Keratinocyte (primary cell): Measurements from ENCODE around the gene MARCHF10. TPM values are rescaled to one million over a fixed set of nuclear protein-coding genes. Genes with fewer than 3 reads are reported as not detected.

Experiments
- DNase-seq: peaks from one replicate; pipeline ENCODE4 v3.0.0-alpha.2; 2011; ENCODE audit warnings: low read depth, missing footprints, low spot score
- FAIRE-seq: peaks from 2 replicates; lab custom pipeline; 2011; peaks lifted over from hg19 to GRCh38; lab: Jason Lieb, UNC
- H2AFZ ChIP-seq: 2 replicates; pipeline ENCODE4 v1.6.0; 2012; ENCODE audit warnings: low read length, control low read depth, inconsistent platforms; ENCODE audit not compliant: control insufficient read depth
- H3K27ac ChIP-seq: 2 replicates; pipeline ENCODE4 v1.5.1; 2011; ENCODE audit warnings: low read length; ENCODE audit not compliant: control insufficient read depth, insufficient read depth
- H3K27me3 ChIP-seq: 3 replicates; pipeline ENCODE4 v1.6.0; 2011; ENCODE audit warnings: low read length; ENCODE audit not compliant: control insufficient read depth, insufficient read depth; ENCODE audit errors: extremely low read depth
- H3K36me3 ChIP-seq, 2 experiments: 2 replicates in 1 of 2; 3 replicates in 1 of 2; pipeline ENCODE4 v1.5.1; 2011; ENCODE audit warnings: low read length in 2 of 2, mild to moderate bottlenecking in 1 of 2; ENCODE audit not compliant: control insufficient read depth in 2 of 2, insufficient read depth in 2 of 2; ENCODE audit errors: extremely low read depth in 1 of 2
- H3K4me1 ChIP-seq: 3 replicates; pipeline ENCODE4 v1.5.1; 2011; ENCODE audit warnings: low read length; ENCODE audit not compliant: control insufficient read depth, insufficient read depth; ENCODE audit errors: extremely low read depth
- H3K4me2 ChIP-seq: 3 replicates; pipeline ENCODE4 v1.6.0; 2011; ENCODE audit warnings: low read depth, low read length; ENCODE audit not compliant: control insufficient read depth, insufficient read depth; ENCODE audit errors: extremely low read depth
- H3K4me3 ChIP-seq, 3 experiments: fragments of 200-600 bp in 1 of 3; sonication (generic) in 1 of 3; 2 replicates in 2 of 3; 3 replicates in 1 of 3; pipeline ENCODE4 v1.5.1; 2011 to 2016; ENCODE audit warnings: low read length in 3 of 3, mild to moderate bottlenecking in 3 of 3, control low read depth in 2 of 3, inconsistent platforms in 1 of 3, low read depth in 1 of 3, mixed read lengths in 1 of 3, mixed run types in 1 of 3, moderate library complexity in 1 of 3; ENCODE audit not compliant: control insufficient read depth in 2 of 3, insufficient read depth in 2 of 3; ENCODE audit errors: extremely low read depth in 1 of 3
- H3K79me2 ChIP-seq: 2 replicates; pipeline ENCODE4 v1.6.0; 2012; ENCODE audit warnings: low read length; ENCODE audit not compliant: control insufficient read depth, insufficient read depth
- H3K9ac ChIP-seq: 3 replicates; pipeline ENCODE4 v1.6.0; 2011; ENCODE audit warnings: low read length; ENCODE audit not compliant: control insufficient read depth, insufficient read depth; ENCODE audit errors: extremely low read depth
- H3K9me1 ChIP-seq: 3 replicates; pipeline ENCODE4 v1.6.0; 2011; ENCODE audit warnings: low read length; ENCODE audit not compliant: control insufficient read depth, insufficient read depth; ENCODE audit errors: extremely low read depth
- H3K9me3 ChIP-seq: 2 replicates; pipeline ENCODE4 v1.5.1; 2012; ENCODE audit warnings: low read depth, low read length; ENCODE audit not compliant: control insufficient read depth
- H4K20me1 ChIP-seq: 3 replicates; pipeline ENCODE4 v1.6.0; 2011; ENCODE audit warnings: low read length; ENCODE audit not compliant: control insufficient read depth, insufficient read depth; ENCODE audit errors: extremely low read depth
- EZH2 ChIP-seq: IDR thresholded peaks from one replicate; pipeline ENCODE4 v1.6.1; 2012; ENCODE audit warnings: inconsistent platforms, mild to moderate bottlenecking, low read length, moderate library complexity
- dilution Hi-C: fragments of 300-500 bp; cut with MboI; formaldehyde crosslinking; loops from one replicate; pipeline ENCODE4 v1.7.0; 2020; ENCODE audit warnings: low sequenced_read_pairs; ENCODE audit not compliant: extremely low pct_ligation_motif_present
- polyA plus RNA-seq, 5 experiments: library from polyadenylated mRNA; depleted of rRNA in 3 of 5; stranded (reverse) in 3 of 5; stranded (forward) in 1 of 5; unstranded in 1 of 5; fragments of >200 nt; gene quantifications; 1 replicate in 1 of 5; 2 replicates in 3 of 5; 3 replicates in 1 of 5; pipeline versions ENCODE4 v1.2.1 to v1.2.3, GENCODE V29; 2011 to 2012; ENCODE audit warnings: missing spikeins in 2 of 5, low read depth in 1 of 5, low replicate concordance in 1 of 5
- TF ChIP-seq, protein P1 (sequence below), 3 experiments: IDR thresholded peaks in 1 of 3; conservative IDR thresholded peaks in 1 of 3; optimal IDR thresholded peaks in 1 of 3; 2 replicates in 2 of 3; 3 replicates in 1 of 3; pipeline versions ENCODE3 to v1.5.1; 2011; ENCODE audit warnings: low read length in 3 of 3, mild to moderate bottlenecking in 3 of 3, moderate library complexity in 2 of 3, control low read depth in 1 of 3, inconsistent platforms in 1 of 3; ENCODE audit not compliant: insufficient read depth in 2 of 3; ENCODE audit errors: extremely low read depth in 1 of 3

MARCHF10 gene
- polyA plus RNA-seq, 1 donor (not counting 4 experiments of a cell fraction or from before 2014, with no cell fraction given), result not detected

DNA sequence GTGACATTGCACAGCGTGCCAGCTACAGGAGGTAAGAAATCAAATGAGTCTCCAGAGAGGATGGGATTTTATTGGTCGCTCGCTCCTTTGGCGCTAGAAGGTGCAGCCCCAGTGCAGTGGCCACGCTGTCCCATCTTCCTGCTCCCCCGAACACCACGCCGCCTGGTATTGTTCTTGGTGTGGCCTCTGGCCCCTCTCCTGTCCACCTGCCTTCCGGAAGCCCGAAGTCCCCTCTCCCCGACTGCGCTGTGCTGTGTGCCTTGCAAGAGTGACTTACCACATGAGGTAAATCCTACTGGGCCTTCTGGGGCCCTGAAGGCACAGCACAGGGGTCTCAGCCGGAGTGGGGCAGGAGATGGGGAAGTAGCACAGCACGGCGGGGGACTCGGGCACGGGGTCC lies 58.2 kb downstream of the MARCHF10 start:
- no peak for DNase-seq
- Histone ChIP-seq H2AFZ (no peak overlapping the region), H3K9me3 (no peaks in the 10 kb centered on the region), H3K27ac (no peak overlapping the region), H3K36me3 (no peaks in the 10 kb centered on the region), H3K27me3 (no peaks in the 10 kb centered on the region), H4K20me1 (no peaks in the 10 kb centered on the region), H3K9ac (no peak overlapping the region), H3K79me2 (no peaks in the 10 kb centered on the region), H3K4me2 (no peak overlapping the region), H3K4me1 (peaks cover 12% of the 10 kb centered on the region), H3K4me3 (no peak overlapping the region), H3K9me1 (no peaks in the 10 kb centered on the region)
- no peak for FAIRE-seq
- no peak for TF ChIP-seq EZH2
- TF ChIP-seq, protein P1, sequence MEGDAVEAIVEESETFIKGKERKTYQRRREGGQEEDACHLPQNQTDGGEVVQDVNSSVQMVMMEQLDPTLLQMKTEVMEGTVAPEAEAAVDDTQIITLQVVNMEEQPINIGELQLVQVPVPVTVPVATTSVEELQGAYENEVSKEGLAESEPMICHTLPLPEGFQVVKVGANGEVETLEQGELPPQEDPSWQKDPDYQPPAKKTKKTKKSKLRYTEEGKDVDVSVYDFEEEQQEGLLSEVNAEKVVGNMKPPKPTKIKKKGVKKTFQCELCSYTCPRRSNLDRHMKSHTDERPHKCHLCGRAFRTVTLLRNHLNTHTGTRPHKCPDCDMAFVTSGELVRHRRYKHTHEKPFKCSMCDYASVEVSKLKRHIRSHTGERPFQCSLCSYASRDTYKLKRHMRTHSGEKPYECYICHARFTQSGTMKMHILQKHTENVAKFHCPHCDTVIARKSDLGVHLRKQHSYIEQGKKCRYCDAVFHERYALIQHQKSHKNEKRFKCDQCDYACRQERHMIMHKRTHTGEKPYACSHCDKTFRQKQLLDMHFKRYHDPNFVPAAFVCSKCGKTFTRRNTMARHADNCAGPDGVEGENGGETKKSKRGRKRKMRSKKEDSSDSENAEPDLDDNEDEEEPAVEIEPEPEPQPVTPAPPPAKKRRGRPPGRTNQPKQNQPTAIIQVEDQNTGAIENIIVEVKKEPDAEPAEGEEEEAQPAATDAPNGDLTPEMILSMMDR (optimal IDR thresholded peaks at IDR 0.05 in 1 of 3, IDR thresholded peaks at IDR 0.05 in 1 of 3, conservative IDR thresholded peaks at IDR 0.05 in 1 of 3; ENCODE audit: extremely low read depth in 1 of 3, insufficient read depth in 2 of 3, low read length in 3 of 3), result no peak
- dilution Hi-C loops, result no loop called here

DNA sequence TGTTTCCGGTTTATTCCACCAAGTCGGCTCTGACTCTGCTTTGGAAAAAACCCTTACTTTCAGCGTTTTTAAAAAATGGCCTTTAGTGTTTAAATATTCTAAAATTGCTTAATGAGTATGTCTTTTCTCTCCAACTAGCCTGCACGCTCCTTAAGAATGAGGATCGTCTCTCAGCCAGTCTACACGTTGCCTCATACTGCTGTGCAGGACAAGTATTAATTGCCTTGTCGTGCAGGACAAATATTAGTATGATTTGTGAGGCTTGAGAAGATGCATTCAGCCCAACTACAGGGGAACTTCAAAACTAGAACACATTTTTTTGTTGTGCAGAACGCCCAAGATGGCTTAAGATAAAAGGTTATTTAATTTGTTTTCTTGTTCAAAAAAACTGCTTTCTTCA lies 61.2 kb downstream of the MARCHF10 start:
- Histone ChIP-seq H3K4me1 (peaks cover 12% of the 10 kb centered on the region), H3K4me3 (no peak overlapping the region), H3K79me2 (no peaks in the 10 kb centered on the region), H2AFZ (no peak overlapping the region), H4K20me1 (no peaks in the 10 kb centered on the region), H3K4me2 (no peak overlapping the region), H3K36me3 (no peaks in the 10 kb centered on the region), H3K27me3 (no peaks in the 10 kb centered on the region), H3K9me3 (no peaks in the 10 kb centered on the region), H3K9me1 (no peaks in the 10 kb centered on the region), H3K9ac (no peak overlapping the region), H3K27ac (no peak overlapping the region)
- no peak for TF ChIP-seq EZH2
- TF ChIP-seq, protein P1 (optimal IDR thresholded peaks at IDR 0.05 in 1 of 3, IDR thresholded peaks at IDR 0.05 in 1 of 3, conservative IDR thresholded peaks at IDR 0.05 in 1 of 3; ENCODE audit: extremely low read depth in 1 of 3, insufficient read depth in 2 of 3, low read length in 3 of 3), result no peak
- DNase-seq (no peak), FAIRE-seq (no peak)
- dilution Hi-C loops, result no loop called here
